Vagina (tissue), 2 donors: ENCODE measurements around the gene PLAC1. TPM values are rescaled to one million over a fixed set of nuclear protein-coding genes. Genes with fewer than 3 reads are reported as not detected.

Experiments used
- DNase-seq, 2 donors: peaks; one replicate each; pipeline ENCODE4 v3.0.0-alpha.2; 2017; ENCODE audit errors: extremely low spot score in 2 of 2
- H3K27ac ChIP-seq: fragments of 200-600 bp; sonication (generic); one replicate; pipeline ENCODE4 v1.5.1; 2019
- H3K27me3 ChIP-seq: fragments of 200-600 bp; sonication (generic); one replicate; pipeline ENCODE4 v1.5.1; 2019
- H3K36me3 ChIP-seq, 2 donors: fragments of 200-600 bp; sonication (generic); one replicate each; pipeline ENCODE4 v1.5.1; 2017 to 2019
- H3K4me1 ChIP-seq: fragments of 200-600 bp; sonication (generic); one replicate; pipeline ENCODE4 v1.5.1; 2019
- H3K4me3 ChIP-seq, 2 donors: fragments of 200-600 bp; sonication (generic); 1 replicate in 1 of 2; 2 replicates in 1 of 2; pipeline ENCODE4 v1.5.1; 2016 to 2019
- H3K9me3 ChIP-seq: fragments of 200-600 bp; sonication (generic); one replicate; pipeline ENCODE4 v1.5.1; 2019
- POLR2A ChIP-seq, 2 donors: fragments of 450-650 bp; IDR thresholded peaks; one replicate each; pipeline ENCODE4 v1.6.1; 2017; ENCODE audit warnings: antibody characterized with exemption in 2 of 2, mild to moderate bottlenecking in 2 of 2, moderate library complexity in 2 of 2
- POLR2AphosphoS5 ChIP-seq, 2 donors: sonication (generic); formaldehyde crosslinking; IDR thresholded peaks; one replicate each; pipeline ENCODE4 v1.9.0; 2017; ENCODE audit warnings: antibody characterized with exemption in 2 of 2, mild to moderate bottlenecking in 2 of 2, low read depth in 1 of 2; ENCODE audit not compliant: insufficient read depth in 1 of 2
- intact Hi-C: fragments of 100-400 bp; cut with DNase I; formaldehyde crosslinking; loops from one replicate; pipeline ENCODE4 v1.15.1; 2023
- total RNA-seq: library from RNA; depleted of rRNA; stranded (reverse); fragments of >200 nt; gene quantifications from one replicate; pipeline ENCODE4 v1.2.3, GENCODE V29; 2016
- TF ChIP-seq, protein P1 (sequence below), 3 experiments: fragments of 450-650 bp in 2 of 3; fragments of 200-600 bp in 1 of 3; sonication (generic) in 1 of 3; IDR thresholded peaks; one replicate each; pipeline ENCODE4 v1.5.1; 2017 to 2019; ENCODE audit warnings: antibody characterized with exemption in 3 of 3, mild to moderate bottlenecking in 2 of 3, moderate library complexity in 2 of 3

PLAC1 gene
- total RNA-seq, 1 donor from 2014 or later, result not detected

DNA sequence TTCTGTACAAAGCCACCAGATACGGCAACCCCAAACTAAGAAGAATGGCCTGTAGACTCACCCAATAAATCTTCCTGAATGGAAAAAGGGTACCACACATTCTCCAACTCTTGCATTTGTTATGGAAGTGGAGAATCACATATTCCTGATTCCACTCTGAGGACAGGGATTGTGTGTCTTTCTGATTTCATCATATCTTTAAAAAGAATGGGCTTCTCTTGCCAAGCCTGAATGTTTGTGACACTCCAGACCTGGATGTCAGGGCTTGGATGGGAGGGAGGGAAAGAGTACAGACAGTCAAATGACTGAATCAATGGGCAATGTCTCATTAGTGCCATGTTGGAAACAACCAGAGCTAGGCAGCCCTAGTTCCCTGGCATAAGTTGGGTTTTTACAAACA, 77.4 kb downstream of the PLAC1 start:
- Histone ChIP-seq H3K36me3 (no peaks in the 10 kb centered on the region), H3K27me3 (no peaks in the 10 kb centered on the region), H3K27ac (no peak overlapping the region), H3K4me1 (no peaks in the 10 kb centered on the region), H3K4me3 (no peak overlapping the region), H3K9me3 (no peaks in the 10 kb centered on the region)
- DNase-seq, result no peak
- TF ChIP-seq POLR2AphosphoS5 (IDR thresholded peaks at IDR 0.05; ENCODE audit: insufficient read depth in 1 of 2, low read depth in 1 of 2) (no peak), POLR2A (IDR thresholded peaks at IDR 0.05) (no peak)
- TF ChIP-seq, protein P1, sequence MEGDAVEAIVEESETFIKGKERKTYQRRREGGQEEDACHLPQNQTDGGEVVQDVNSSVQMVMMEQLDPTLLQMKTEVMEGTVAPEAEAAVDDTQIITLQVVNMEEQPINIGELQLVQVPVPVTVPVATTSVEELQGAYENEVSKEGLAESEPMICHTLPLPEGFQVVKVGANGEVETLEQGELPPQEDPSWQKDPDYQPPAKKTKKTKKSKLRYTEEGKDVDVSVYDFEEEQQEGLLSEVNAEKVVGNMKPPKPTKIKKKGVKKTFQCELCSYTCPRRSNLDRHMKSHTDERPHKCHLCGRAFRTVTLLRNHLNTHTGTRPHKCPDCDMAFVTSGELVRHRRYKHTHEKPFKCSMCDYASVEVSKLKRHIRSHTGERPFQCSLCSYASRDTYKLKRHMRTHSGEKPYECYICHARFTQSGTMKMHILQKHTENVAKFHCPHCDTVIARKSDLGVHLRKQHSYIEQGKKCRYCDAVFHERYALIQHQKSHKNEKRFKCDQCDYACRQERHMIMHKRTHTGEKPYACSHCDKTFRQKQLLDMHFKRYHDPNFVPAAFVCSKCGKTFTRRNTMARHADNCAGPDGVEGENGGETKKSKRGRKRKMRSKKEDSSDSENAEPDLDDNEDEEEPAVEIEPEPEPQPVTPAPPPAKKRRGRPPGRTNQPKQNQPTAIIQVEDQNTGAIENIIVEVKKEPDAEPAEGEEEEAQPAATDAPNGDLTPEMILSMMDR (IDR thresholded peaks at IDR 0.05), result no peak
- intact Hi-C loops, result no loop called here

DNA sequence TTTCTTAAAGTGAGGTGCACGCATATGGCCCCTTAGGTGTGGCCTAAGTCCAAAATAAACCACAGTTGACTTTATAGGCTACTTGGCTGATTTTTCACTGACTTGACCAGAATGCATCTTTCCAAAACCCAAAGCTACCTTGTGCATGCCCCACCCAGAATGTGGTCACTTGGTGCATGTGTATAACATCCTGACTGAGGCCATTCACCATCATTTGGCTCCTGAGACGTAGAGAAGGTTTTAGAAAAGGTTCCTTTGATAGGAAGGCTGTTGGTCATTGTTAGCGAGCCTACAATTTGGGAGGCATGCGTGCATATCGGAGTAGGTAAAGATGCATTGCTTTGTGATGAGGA, 84.6 kb downstream of the PLAC1 start:
- TF ChIP-seq, protein P1 (IDR thresholded peaks at IDR 0.05), result no peak
- no peak for TF ChIP-seq POLR2A (IDR thresholded peaks at IDR 0.05)
- no peak for TF ChIP-seq POLR2AphosphoS5 (IDR thresholded peaks at IDR 0.05; ENCODE audit: insufficient read depth in 1 of 2, low read depth in 1 of 2)
- H3K4me1 ChIP-seq, result no peaks in the 10 kb centered on the region
- no peaks in the 10 kb centered on the region for H3K9me3 ChIP-seq
- no peaks in the 10 kb centered on the region for H3K27me3 ChIP-seq
- intact Hi-C loops, result loop anchor here (10.0 kb wide), 1 partner anchor 1061 kb away; no protein-coding TSS in a partner anchor
- H3K4me3 ChIP-seq, result no peak overlapping the region
- H3K27ac ChIP-seq, result no peak overlapping the region
- DNase-seq, result no peak
- no peaks in the 10 kb centered on the region for H3K36me3 ChIP-seq

DNA sequence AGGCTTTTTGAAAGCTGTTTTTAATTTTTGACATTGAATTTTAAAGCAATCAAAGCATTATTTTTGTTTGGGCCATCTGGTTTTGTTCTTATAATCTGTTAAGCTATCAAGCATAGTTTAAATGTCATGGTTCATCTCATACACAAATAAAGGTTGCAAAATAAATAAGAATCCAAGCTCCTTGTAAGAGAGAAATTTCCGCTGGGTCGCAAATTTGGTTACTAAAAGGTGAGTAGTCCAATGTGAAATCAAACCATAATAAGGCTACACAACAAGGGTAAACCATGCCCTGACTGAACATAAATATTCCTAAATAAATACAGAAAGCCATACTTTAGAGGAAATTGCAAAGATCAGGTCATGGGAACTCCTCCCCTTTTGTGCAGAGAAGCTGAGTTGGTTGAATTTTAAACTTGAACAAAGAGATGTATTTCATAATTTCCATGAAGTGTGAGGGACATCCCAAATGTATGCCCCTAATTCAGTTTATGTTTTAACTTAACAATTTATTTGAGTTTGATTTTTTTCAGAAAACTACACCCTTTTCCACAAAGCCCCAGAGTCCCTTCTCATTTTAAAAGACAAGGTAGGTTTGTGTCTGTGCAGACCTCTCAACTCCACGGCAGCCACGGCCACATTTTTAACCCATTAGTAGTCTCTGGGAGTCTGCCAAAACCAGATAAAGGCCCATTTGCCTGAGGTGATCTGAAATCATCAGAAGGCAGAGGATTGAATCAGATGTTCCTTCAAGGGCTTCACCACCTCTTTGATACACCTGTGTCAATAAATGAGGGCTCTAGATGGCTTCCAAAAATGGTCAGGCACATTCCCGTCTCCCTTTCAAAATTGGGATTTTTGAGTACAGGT, 85.2 kb downstream of the PLAC1 start:
- intact Hi-C loops, result loop anchor here (10.0 kb wide), 1 partner anchor 1062 kb away; no protein-coding TSS in a partner anchor
- DNase-seq, result no peak
- Histone ChIP-seq H3K9me3 (no peaks in the 10 kb centered on the region), H3K27ac (no peak overlapping the region), H3K4me3 (no peak overlapping the region), H3K4me1 (no peaks in the 10 kb centered on the region), H3K27me3 (no peaks in the 10 kb centered on the region), H3K36me3 (no peaks in the 10 kb centered on the region)
- TF ChIP-seq, protein P1 (IDR thresholded peaks at IDR 0.05), result no peak
- no peak for TF ChIP-seq POLR2AphosphoS5 (IDR thresholded peaks at IDR 0.05; ENCODE audit: insufficient read depth in 1 of 2, low read depth in 1 of 2)
- no peak for TF ChIP-seq POLR2A (IDR thresholded peaks at IDR 0.05)

DNA sequence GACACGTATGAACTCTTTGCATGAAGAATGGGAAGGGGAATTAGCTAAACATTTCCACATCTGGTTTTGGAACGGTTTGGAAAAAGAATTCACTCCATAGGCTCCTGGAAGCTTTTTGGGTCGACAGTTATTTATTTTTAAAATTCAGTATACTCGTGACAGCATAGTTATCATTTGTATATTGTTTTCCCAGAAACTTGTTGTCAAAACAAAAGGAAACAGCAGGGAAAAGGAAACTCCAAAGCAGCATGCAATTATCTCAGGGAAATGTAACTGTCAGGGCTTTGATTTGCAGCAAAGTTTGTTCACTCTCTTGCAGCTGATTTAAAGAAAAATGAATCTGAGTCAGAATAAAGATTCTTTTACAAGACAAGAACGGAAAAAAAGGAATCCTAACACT, 86.5 kb downstream of the PLAC1 start:
- no peaks in the 10 kb centered on the region for H3K9me3 ChIP-seq
- TF ChIP-seq POLR2AphosphoS5 (IDR thresholded peaks at IDR 0.05; ENCODE audit: insufficient read depth in 1 of 2, low read depth in 1 of 2), result no peak
- H3K4me1 ChIP-seq, result no peaks in the 10 kb centered on the region
- no peaks in the 10 kb centered on the region for H3K27me3 ChIP-seq
- DNase-seq, result no peak
- H3K4me3 ChIP-seq, result no peak overlapping the region
- H3K27ac ChIP-seq, result no peak overlapping the region
- no peaks in the 10 kb centered on the region for H3K36me3 ChIP-seq
- intact Hi-C loops, result loop anchor here (10.0 kb wide), 1 partner anchor 1063 kb away; no protein-coding TSS in a partner anchor

DNA sequence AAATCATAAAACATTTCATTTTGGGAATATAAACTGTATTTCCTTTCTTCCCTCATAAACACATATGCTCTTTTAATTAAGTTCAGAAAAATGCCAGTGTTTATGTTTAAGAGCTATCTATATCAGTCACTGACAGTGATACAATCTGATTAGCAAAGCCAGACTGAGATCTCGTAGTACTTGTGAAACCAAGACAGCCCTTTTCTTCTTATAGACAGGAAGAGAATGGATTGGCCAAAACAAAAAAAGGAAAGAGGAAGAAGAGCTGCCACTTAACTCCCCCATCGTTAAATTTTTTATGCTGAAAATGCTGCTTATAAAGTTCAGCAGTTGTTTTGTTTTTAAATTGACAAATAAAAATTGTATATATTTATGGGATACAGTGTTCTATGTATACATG, 87.4 kb downstream of the PLAC1 start:
- H3K27me3 ChIP-seq, result no peaks in the 10 kb centered on the region
- TF ChIP-seq POLR2AphosphoS5 (IDR thresholded peaks at IDR 0.05; ENCODE audit: insufficient read depth in 1 of 2, low read depth in 1 of 2) (no peak), POLR2A (IDR thresholded peaks at IDR 0.05) (no peak)
- TF ChIP-seq, protein P1 (IDR thresholded peaks at IDR 0.05), result no peak
- no peaks in the 10 kb centered on the region for H3K4me1 ChIP-seq
- intact Hi-C loops, result loop anchor here (10.0 kb wide), 1 partner anchor 1064 kb away; no protein-coding TSS in a partner anchor
- no peak overlapping the region for H3K4me3 ChIP-seq
- no peaks in the 10 kb centered on the region for H3K36me3 ChIP-seq
- no peaks in the 10 kb centered on the region for H3K9me3 ChIP-seq
- H3K27ac ChIP-seq, result no peak overlapping the region
- DNase-seq, result no peak
